Brain pericyte (primary cell): ENCODE results near the gene SH2D3C.
"Not testable (repeated sequence)": the region's sequence is repeated elsewhere in the genome, so short reads cannot be mapped to it uniquely, and the experiment has no call there.

Experiments
- DNase-seq: peaks from one replicate; pipeline ENCODE4 v3.0.0-alpha.2; 2012; ENCODE audit warnings: low read depth, low spot score

The SH2D3C gene

GRCh38 chr9:127767410-127767809 is 11.1 kb downstream of the SH2D3C start:
- DNase-seq, result no peak

GRCh38 chr9:127765418-127765817 is 13.0 kb downstream of the SH2D3C start:
- DNase-seq, result no peak

- no peak for DNase-seq
These were observed 14.5 kb downstream of the SH2D3C start for GRCh38 chr9:127763918-127764384.

GRCh38 chr9:127762111-127762676 is 16.3 kb downstream of the SH2D3C start:
- DNase-seq, result no peak

DNA sequence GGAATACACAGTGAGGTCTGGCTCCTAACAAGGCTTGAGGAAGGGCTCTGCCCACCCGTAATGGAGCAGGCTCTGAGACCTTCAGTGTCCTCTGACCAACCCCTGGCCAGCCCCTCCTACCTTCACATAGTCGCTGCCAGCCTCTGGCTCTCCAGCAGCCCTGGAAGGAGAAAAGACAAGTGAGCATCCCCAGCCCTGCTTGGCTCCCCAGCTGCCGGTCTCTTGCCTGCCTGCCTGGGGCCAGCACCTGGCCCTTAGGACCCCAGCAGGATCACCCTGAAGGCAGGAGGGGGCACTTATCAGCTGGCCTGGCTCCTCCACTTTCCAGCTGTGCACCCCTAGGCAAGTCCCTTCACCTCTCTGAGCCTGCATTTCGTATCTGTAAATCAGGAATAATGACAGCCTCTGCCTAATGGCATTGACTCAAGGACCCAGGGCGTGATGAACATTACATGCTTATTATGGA is 16.9 kb downstream of the SH2D3C start:
- DNase-seq, result no peak

GRCh38 chr9:127761061-127761460 is 17.4 kb downstream of the SH2D3C start:
- DNase-seq, result no peak

- DNase-seq, result no peak
These were observed 19.6 kb downstream of the SH2D3C start for GRCh38 chr9:127758843-127759242.

DNA sequence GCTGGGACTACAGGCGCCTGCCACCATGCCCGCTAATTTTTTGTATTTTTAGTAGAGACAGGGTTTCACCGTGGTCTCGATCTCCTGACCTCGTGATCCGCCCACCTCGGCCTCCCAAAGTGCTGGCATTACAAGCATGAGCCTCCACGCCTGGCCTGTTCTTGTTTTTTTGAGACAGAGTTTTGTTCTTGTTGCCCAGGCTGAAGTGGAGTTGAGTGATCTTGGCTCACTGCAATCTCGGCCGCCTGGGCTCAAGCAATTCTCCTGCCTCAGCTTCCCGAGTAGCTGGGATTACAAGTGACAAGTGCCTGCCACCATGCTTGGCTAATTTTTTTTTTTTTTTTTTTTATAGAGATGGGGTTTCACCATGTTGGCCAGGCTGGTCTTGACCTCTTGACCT is 21.7 kb downstream of the SH2D3C start:
- DNase-seq, result not testable (repeated sequence)

DNA sequence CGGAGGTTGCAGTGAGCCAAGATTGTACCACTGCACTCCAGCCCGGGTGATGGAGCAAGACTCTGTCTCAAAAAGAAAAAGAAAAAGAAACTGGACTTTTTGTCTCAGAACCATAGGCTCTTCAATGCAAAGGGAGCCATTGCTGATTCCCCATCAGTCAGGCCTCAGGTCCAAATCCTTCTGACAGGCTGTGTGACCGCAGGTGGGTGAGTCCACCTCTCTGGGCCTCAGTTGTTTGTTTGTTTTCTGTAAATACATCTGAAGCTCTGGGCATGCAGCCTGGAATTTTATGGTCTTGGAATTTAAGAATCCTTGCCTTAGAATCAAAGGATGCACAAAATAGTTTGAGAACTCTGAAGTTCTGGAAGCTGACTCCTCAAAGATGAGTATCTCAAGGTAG is 22.2 kb downstream of the SH2D3C start:
- no peak for DNase-seq

- DNase-seq, result no peak
These were observed 23.1 kb downstream of the SH2D3C start for GRCh38 chr9:127755061-127756060.

- no peak for DNase-seq
These were observed 24.1 kb downstream of the SH2D3C start for GRCh38 chr9:127754099-127755060.

DNA sequence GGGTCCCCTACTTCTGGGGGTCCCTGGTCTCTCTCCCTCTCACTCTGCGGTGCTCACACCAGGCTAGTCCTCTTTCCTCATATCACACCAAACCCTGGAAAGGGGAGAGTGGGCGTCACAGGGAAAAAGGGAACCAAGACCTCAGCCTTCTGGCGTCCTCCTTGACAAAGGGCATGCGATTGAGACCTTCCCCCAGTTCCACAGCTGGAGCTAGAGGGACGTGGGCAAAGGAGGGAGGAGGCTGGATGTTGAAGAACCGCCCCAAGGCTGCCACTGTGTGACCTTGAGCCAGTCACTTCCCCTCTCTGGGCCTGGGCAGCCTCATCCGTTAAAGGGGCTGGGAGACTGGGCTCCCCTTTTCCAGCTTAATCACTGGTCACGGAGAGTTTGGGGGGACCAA is 24.8 kb downstream of the SH2D3C start:
- no peak for DNase-seq

- no peak for DNase-seq
These were observed 25.3 kb downstream of the SH2D3C start for GRCh38 chr9:127753148-127753547.

GRCh38 chr9:127751269-127752054 is 27.0 kb downstream of the SH2D3C start:
- no peak for DNase-seq

DNA sequence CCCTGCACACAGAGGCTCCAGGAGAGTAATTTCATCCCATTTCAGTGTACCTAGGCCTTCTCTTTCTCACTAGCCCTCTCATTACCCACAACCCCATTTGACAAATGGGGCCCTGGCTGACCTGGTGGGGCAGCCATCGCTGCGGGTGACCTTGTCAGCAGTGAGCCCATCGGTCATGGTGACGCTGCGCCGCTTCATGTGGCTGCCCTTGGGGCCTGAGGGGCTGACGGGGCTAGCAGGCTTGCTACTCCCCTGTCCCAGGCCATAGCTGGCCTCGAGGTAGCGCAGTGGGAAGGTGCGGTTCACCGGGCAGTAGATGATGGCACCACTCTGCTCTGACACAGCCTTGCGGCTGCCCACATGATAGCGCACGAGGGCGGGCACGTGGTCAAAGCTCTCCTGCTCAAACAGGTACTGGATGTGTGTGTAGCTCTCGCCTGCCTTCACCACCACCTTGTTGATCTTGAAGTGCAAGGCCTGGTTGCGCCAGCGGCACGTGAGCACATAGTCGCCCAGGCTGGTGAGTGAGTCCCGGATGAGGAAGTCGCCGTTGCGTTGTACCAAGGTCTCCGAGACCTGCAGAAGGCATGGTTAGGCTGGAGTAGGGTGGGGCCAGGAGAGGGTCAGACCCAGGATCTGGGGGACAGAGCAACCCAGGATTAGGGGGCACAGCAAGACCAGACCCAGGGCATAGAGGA is 29.2 kb downstream of the SH2D3C start:
- DNase-seq, result no peak

DNA sequence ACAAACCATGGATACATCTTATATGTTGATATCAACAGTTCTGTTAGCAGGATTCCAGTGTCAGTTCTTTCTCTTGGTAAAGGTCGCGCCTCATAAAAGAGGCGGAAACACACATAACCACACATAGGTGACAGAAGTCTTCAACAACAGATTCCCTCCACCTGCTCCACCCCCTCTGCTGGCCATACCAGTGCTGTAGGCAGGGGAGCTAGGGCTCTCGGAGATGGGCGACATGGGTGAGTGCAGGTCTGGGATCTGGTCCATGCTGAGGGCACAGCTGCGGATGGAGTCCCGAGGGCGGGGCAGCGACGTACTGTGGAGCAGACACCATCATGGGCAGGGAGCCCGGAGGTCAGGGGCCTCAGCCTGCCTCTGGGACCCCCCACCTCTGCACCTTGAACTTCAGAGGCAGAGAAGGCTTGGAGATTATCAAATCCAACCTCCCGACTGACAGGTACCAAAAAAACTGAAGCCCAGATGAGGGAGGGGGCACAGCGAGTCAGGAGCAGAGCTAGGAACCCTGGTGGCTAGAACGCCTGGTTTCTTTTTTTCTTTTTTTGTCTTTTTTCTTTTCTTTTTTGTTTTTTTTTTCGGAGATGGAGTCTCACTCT is 31.4 kb downstream of the SH2D3C start:
- no peak for DNase-seq

DNA sequence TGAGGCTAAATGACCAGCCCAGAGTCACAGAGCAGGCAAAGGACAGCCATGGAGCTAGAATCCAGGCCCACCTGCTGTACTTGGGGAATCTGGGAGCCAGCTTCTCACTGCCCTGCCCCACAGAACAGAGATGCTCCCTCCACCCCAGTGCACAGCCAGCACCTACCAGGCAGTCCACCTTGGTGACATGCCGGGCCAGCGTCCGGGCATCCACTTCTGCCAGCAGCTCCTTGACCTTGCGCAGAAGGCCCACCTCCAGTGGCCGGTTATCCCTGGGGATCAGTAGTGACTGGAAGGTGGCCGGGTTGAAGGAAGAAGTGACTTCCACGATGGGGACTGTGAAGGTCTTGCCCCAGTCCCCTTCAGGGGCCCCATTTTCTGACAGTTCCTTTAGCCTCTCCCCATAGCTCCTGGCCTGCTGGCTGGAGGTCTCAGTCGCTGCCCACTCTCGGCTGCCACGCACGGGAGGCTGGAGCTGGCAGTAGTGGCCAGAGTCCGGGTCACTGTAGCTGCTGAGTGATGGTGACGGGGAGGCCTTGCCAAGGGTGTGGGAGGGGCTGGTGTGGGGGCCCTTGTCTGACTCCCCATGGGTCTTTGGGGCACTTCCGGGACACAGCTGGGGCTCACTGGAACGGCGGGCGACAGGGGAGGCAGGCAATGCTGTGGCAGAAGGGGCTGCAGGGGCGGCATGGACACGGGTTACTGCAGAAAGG is 33.9 kb downstream of the SH2D3C start:
- no peak for DNase-seq

- DNase-seq, result no peak
These were observed 35.9 kb downstream of the SH2D3C start for GRCh38 chr9:127742435-127743088.
